HepG2 (cell line): ENCODE measurements around the gene IRX3. TPM values are rescaled to one million over a fixed set of nuclear protein-coding genes. Genes with fewer than 3 reads are reported as not detected.

Experiments used
- ARNT2 ChIP-seq: sonication (generic); formaldehyde crosslinking; IDR thresholded peaks from 2 replicates; pipeline ENCODE4 v1.8.0; 2022; ENCODE audit warnings: mild to moderate bottlenecking, low read depth, missing genetic modification reagents, moderate library complexity
- ATF1 ChIP-seq: IDR thresholded peaks from 2 replicates; pipeline ENCODE4 v1.6.1; 2016; ENCODE audit warnings: mild to moderate bottlenecking, control low read depth
- CREM ChIP-seq, 2 experiments: sonication (generic) in 1 of 2; formaldehyde crosslinking in 1 of 2; IDR thresholded peaks; 2 replicates each; pipeline versions ENCODE4 v1.4.0 to v1.6.1; 2016 to 2020; ENCODE audit warnings: antibody characterized with exemption in 1 of 2, mild to moderate bottlenecking in 1 of 2, missing genetic modification reagents in 1 of 2
- ERF ChIP-seq: IDR thresholded peaks from 2 replicates; pipeline ENCODE4 v1.6.1; 2018; ENCODE audit warnings: missing biosample characterization, missing genetic modification reagents
- ETV6 ChIP-seq: sonication (generic); formaldehyde crosslinking; conservative IDR thresholded peaks from 2 replicates; pipeline ENCODE4 v1.4.0; 2020; ENCODE audit warnings: missing genetic modification reagents
- FOXK1 ChIP-seq: sonication (generic); formaldehyde crosslinking; IDR thresholded peaks from 2 replicates; pipeline ENCODE4 v1.4.0; 2020; ENCODE audit warnings: low read depth, missing genetic modification reagents, borderline replicate concordance
- KDM1A ChIP-seq: IDR thresholded peaks from 2 replicates; pipeline ENCODE4 v1.6.1; 2016; ENCODE audit warnings: missing compliant biosample characterization
- KMT2A ChIP-seq: sonication (generic); formaldehyde crosslinking; IDR thresholded peaks from 2 replicates; pipeline ENCODE4 v1.4.0; 2020; ENCODE audit warnings: missing genetic modification reagents
- MATR3 ChIP-seq: sonication (generic); formaldehyde crosslinking; IDR thresholded peaks from 2 replicates; pipeline ENCODE4 v1.4.0; 2020; ENCODE audit warnings: missing genetic modification reagents
- MEF2D ChIP-seq: sonication (generic); formaldehyde crosslinking; IDR thresholded peaks from 2 replicates; pipeline ENCODE4 v1.5.1; 2020; ENCODE audit warnings: mild to moderate bottlenecking, missing genetic modification reagents
- MIXL1 ChIP-seq: IDR thresholded peaks from 2 replicates; pipeline ENCODE4 v1.6.1; 2016
- TCF7 ChIP-seq: sonication (generic); IDR thresholded peaks from 2 replicates; pipeline ENCODE4 v1.6.1; 2016; ENCODE audit warnings: antibody characterized with exemption, low read depth
- ZNF337 ChIP-seq: sonication (generic); formaldehyde crosslinking; IDR thresholded peaks from 2 replicates; pipeline ENCODE4 v1.5.1; 2020; ENCODE audit warnings: missing genetic modification reagents, low read depth, mild to moderate bottlenecking, borderline replicate concordance
- ZNF547 ChIP-seq: sonication (generic); formaldehyde crosslinking; IDR thresholded peaks from 2 replicates; pipeline ENCODE4 v1.5.1; 2020; ENCODE audit warnings: mild to moderate bottlenecking, missing genetic modification reagents
- ZNF713 ChIP-seq: sonication (generic); formaldehyde crosslinking; IDR thresholded peaks from 2 replicates; pipeline ENCODE4 v1.4.0; 2020; ENCODE audit warnings: mild to moderate bottlenecking, missing genetic modification reagents
- ZNF772 ChIP-seq: sonication (generic); formaldehyde crosslinking; IDR thresholded peaks from 2 replicates; pipeline ENCODE4 v1.5.0; 2020; ENCODE audit warnings: mild to moderate bottlenecking, missing genetic modification reagents
- ZSCAN22 ChIP-seq: sonication (generic); formaldehyde crosslinking; IDR thresholded peaks from 2 replicates; pipeline ENCODE4 v1.4.0; 2020; ENCODE audit warnings: mild to moderate bottlenecking, missing genetic modification reagents
- polyA plus RNA-seq, 8 experiments: library from polyadenylated mRNA; depleted of rRNA in 3 of 8; stranded (reverse) in 7 of 8; unstranded in 1 of 8; fragments of >200 nt; fragmentation: Illumina TruSeq in 4 of 8; extraction: Trizol in 4 of 8; gene quantifications; 2 replicates each; pipeline versions ENCODE4 v1.2.1 to v1.2.3, GENCODE V29; 2011 to 2016; ENCODE audit warnings: low read depth in 4 of 8, missing spikeins in 1 of 8, mixed read lengths in 1 of 8; ENCODE audit not compliant: insufficient read depth in 1 of 8
- total RNA-seq, 5 experiments: library from RNA; depleted of rRNA; stranded (reverse); fragments of >200 nt; fragmentation: Illumina TruSeq; extraction: Trizol; gene quantifications; 2 replicates each; pipeline ENCODE4 v1.2.3, GENCODE V29; 2016; ENCODE audit warnings: low read depth in 1 of 5
- TF ChIP-seq, protein P1 (sequence below): sonication (generic); formaldehyde crosslinking; IDR thresholded peaks from 2 replicates; pipeline ENCODE4 v1.8.0; 2022; ENCODE audit warnings: mild to moderate bottlenecking, missing genetic modification reagents, moderate library complexity
- TF ChIP-seq, protein P2 (sequence below): sonication (generic); formaldehyde crosslinking; IDR thresholded peaks from 2 replicates; pipeline ENCODE4 v1.4.0; 2020; ENCODE audit warnings: missing genetic modification reagents, mild to moderate bottlenecking, borderline replicate concordance
- TF ChIP-seq, protein P3 (sequence below): sonication (generic); formaldehyde crosslinking; conservative IDR thresholded peaks from 2 replicates; pipeline ENCODE4 v1.5.0; 2020; ENCODE audit warnings: missing genetic modification reagents
- TF ChIP-seq, protein P4 (sequence below): sonication (generic); formaldehyde crosslinking; IDR thresholded peaks from 2 replicates; pipeline ENCODE4 v1.4.0; 2020; ENCODE audit warnings: missing genetic modification reagents; ENCODE audit errors: not compliant biosample characterization
- TF ChIP-seq, protein P5 (sequence below): IDR thresholded peaks from 2 replicates; pipeline ENCODE4 v1.6.1; 2016; ENCODE audit warnings: missing compliant biosample characterization, missing genetic modification reagents, borderline replicate concordance
- TF ChIP-seq, protein P6 (sequence below): sonication (generic); formaldehyde crosslinking; IDR thresholded peaks from 2 replicates; pipeline ENCODE4 v1.8.1; 2023; ENCODE audit warnings: mild to moderate bottlenecking, moderate library complexity, missing genetic modification reagents

IRX3 gene
- total and polyA plus RNA-seq, 2 of the 13 experiments (the other 11 are each of a cell fraction or from before 2014, with no cell fraction given), result 9.2 to 16.4 TPM

DNA sequence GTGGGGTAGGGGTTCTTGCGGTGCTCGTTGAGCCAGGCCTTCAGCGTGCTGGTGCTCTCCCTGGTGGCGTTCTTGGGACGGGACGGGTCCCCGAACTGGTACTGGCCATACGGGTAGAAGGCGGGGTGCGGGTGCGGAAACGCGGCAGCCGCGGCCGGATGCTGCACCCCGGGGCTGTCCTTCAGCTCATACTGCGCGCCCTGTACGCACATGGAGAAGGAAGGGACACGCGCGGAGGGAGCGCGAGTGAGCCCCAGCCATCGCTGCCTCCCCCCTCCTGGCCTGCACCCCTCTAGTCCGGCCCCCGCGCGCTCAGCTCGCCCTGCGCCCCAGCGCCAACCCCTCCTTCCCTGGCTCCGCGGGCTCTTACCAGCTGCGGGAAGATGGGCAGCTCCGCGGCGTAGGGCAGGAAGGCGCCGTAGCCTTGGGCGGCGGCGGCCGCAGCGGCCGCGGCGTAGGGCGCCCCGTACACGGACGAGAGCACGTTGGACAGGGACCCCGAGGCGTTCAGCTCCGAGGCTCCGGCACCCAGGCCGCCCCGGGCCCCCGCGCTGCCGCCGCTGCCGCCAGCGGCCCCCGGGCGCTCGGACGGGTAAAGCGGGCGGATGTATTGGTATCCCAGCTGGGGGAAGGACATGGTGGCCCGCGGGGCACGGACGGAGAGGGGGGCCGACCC lies 1.0 kb downstream of the IRX3 start (continued):
- TF ChIP-seq, protein P1, sequence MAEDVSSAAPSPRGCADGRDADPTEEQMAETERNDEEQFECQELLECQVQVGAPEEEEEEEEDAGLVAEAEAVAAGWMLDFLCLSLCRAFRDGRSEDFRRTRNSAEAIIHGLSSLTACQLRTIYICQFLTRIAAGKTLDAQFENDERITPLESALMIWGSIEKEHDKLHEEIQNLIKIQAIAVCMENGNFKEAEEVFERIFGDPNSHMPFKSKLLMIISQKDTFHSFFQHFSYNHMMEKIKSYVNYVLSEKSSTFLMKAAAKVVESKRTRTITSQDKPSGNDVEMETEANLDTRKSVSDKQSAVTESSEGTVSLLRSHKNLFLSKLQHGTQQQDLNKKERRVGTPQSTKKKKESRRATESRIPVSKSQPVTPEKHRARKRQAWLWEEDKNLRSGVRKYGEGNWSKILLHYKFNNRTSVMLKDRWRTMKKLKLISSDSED (CRISPR knock-in tag), result no peak
- TF ChIP-seq, protein P2, sequence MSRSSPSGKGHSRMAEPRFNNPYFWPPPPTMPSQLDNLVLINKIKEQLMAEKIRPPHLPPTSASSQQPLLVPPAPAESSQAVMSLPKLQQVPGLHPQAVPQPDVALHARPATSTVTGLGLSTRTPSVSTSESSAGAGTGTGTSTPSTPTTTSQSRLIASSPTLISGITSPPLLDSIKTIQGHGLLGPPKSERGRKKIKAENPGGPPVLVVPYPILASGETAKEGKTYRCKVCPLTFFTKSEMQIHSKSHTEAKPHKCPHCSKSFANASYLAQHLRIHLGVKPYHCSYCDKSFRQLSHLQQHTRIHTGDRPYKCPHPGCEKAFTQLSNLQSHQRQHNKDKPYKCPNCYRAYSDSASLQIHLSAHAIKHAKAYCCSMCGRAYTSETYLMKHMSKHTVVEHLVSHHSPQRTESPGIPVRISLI (CRISPR knock-in tag), result 0 out of 2 replicates have a peak, but pooled peaks have one; percentile 45
- TF ChIP-seq, protein P3, sequence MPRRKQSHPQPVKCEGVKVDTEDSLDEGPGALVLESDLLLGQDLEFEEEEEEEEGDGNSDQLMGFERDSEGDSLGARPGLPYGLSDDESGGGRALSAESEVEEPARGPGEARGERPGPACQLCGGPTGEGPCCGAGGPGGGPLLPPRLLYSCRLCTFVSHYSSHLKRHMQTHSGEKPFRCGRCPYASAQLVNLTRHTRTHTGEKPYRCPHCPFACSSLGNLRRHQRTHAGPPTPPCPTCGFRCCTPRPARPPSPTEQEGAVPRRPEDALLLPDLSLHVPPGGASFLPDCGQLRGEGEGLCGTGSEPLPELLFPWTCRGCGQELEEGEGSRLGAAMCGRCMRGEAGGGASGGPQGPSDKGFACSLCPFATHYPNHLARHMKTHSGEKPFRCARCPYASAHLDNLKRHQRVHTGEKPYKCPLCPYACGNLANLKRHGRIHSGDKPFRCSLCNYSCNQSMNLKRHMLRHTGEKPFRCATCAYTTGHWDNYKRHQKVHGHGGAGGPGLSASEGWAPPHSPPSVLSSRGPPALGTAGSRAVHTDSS (CRISPR knock-in tag), result 0 out of 2 replicates have a peak, but pooled peaks have one; percentile 36
- no peak for TF ChIP-seq ZNF713
- peak; percentile 69; the same call in 1 of the 2 replicates for TF ChIP-seq ZNF337 (CRISPR knock-in tag)
- TF ChIP-seq KDM1A (CRISPR knock-in tag), result no peak
- no peak; the same call in 1 of the 2 replicates for TF ChIP-seq ZNF547 (CRISPR knock-in tag)
- peak; percentile 77 for TF ChIP-seq KMT2A (CRISPR knock-in tag)
- no peak for TF ChIP-seq TCF7
- TF ChIP-seq, protein P4, sequence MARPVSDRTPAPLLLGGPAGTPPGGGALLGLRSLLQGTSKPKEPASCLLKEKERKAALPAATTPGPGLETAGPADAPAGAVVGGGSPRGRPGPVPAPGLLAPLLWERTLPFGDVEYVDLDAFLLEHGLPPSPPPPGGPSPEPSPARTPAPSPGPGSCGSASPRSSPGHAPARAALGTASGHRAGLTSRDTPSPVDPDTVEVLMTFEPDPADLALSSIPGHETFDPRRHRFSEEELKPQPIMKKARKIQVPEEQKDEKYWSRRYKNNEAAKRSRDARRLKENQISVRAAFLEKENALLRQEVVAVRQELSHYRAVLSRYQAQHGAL (CRISPR knock-in tag), result no peak
- TF ChIP-seq, protein P5, sequence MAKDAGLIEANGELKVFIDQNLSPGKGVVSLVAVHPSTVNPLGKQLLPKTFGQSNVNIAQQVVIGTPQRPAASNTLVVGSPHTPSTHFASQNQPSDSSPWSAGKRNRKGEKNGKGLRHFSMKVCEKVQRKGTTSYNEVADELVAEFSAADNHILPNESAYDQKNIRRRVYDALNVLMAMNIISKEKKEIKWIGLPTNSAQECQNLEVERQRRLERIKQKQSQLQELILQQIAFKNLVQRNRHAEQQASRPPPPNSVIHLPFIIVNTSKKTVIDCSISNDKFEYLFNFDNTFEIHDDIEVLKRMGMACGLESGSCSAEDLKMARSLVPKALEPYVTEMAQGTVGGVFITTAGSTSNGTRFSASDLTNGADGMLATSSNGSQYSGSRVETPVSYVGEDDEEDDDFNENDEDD (CRISPR knock-in tag), result no peak; the same call in 1 of the 2 replicates
- TF ChIP-seq MIXL1 (CRISPR knock-in tag), result no peak
- no peak for TF ChIP-seq MEF2D (CRISPR knock-in tag)
- TF ChIP-seq ZNF772, result no peak; the same call in 1 of the 2 replicates
- TF ChIP-seq ARNT2 (CRISPR knock-in tag), result peak; percentile 75
- 0 out of 2 replicates have a peak, but pooled peaks have one; percentile 52 for TF ChIP-seq ETV6 (CRISPR knock-in tag)
- no peak; the same call in 1 of the 2 replicates for TF ChIP-seq FOXK1 (CRISPR knock-in tag)
- peak; percentile 57; the same call in 1 of the 2 replicates for TF ChIP-seq ERF
- TF ChIP-seq, protein P6, sequence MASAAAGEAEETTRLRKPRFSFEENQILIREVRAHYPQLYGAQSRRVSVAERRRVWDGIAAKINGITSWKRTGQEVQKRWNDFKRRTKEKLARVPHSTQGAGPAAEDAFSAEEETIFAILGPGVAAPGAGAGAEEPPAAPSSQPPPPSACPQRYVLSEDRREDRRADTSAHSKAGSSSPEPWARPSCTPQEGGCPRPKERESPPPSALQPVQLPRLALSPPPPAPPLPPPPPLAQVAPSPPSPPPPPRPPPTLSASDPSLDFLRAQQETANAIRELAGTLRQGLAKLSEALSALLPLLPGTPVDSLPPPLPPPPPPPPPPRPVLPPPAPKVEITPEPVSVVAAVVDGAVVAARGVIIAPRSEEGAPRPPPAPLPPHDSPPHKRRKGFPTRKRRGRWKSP (CRISPR knock-in tag), result no peak; the same call in 1 of the 2 replicates
- TF ChIP-seq CREM (IDR thresholded peaks at IDR 0.05), result no peak
- TF ChIP-seq CREM (CRISPR knock-in tag; IDR thresholded peaks at IDR 0.05), result no peak
- no peak for TF ChIP-seq ATF1
- no peak for TF ChIP-seq MATR3 (CRISPR knock-in tag)
- 0 out of 2 replicates have a peak, but pooled peaks have one; percentile 47 for TF ChIP-seq ZSCAN22
